GM12864 (cell line): ENCODE data around the gene LY9.

Experiments used
- DNase-seq: peaks from one replicate; pipeline ENCODE4 v3.0.0-alpha.2; 2011; ENCODE audit warnings: low read depth
- H3K4me3 ChIP-seq: 2 replicates; pipeline ENCODE4 v1.5.1; 2011; ENCODE audit warnings: mild to moderate bottlenecking, low read depth, low read length, control low read depth
- CTCF ChIP-seq: IDR thresholded peaks from 2 replicates; pipeline ENCODE4 v1.5.1; 2011; ENCODE audit warnings: low read depth, mild to moderate bottlenecking, moderate library complexity, low read length, control low read depth, inconsistent platforms; ENCODE audit errors: missing control alignments

The LY9 gene

DNA sequence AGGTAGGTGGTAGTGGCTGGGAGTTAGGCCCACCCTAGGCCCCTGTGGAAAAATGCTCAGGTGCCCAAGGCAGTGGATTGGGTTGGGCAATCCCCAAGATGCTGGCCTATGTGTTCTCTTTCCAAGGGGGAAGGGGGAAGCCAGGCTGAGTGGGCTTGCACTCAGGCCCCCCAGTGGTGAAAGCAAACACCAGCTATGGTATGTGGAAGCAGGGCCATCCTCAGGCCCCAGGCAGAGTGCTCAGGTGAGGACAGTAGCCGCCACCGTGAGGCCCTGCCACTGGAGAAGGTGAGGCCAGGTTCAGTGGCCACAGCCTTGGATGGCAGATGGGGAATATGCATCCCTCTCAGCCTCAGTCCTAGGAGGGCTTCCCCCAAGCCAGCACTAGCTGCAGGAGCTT is 11.8 kb downstream of the LY9 start:
- DNase-seq, result no peak
- no peak overlapping the region for H3K4me3 ChIP-seq
- TF ChIP-seq CTCF, result no peak

- H3K4me3 ChIP-seq, result no peak overlapping the region
- TF ChIP-seq CTCF, result no peak
- DNase-seq, result no peak
Observed at GRCh38 chr1:160808289-160808688, 12.3 kb downstream of the LY9 start.

DNA sequence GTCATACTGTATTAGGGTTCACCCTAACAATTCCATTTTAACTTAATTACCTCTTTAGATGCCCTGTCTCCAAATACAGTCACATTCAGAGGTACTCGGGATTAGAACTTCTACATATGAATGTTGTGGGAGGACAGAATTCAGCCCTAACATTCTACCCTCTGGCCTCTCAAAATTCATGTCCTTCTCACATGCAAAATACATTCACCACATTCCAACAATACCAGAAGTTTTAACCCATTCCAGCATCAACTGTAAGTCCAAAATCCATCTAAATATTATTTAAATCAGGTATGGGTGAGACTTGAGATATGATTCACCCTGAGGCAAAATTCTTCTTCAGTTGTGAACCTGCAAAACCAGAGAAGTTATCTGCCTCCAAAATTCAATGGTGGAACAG is 14.5 kb downstream of the LY9 start:
- TF ChIP-seq CTCF, result no peak
- no peak overlapping the region for H3K4me3 ChIP-seq
- DNase-seq, result no peak

GRCh38 chr1:160811147-160811546 is 15.2 kb downstream of the LY9 start:
- TF ChIP-seq CTCF, result no peak
- H3K4me3 ChIP-seq, result no peak overlapping the region
- no peak for DNase-seq

- no peak for TF ChIP-seq CTCF
- DNase-seq, result no peak
- no peak overlapping the region for H3K4me3 ChIP-seq
Observed at GRCh38 chr1:160813215-160813614, 17.2 kb downstream of the LY9 start.

GRCh38 chr1:160814316-160814715 is 18.3 kb downstream of the LY9 start:
- TF ChIP-seq CTCF, result no peak
- no peak for DNase-seq

DNA sequence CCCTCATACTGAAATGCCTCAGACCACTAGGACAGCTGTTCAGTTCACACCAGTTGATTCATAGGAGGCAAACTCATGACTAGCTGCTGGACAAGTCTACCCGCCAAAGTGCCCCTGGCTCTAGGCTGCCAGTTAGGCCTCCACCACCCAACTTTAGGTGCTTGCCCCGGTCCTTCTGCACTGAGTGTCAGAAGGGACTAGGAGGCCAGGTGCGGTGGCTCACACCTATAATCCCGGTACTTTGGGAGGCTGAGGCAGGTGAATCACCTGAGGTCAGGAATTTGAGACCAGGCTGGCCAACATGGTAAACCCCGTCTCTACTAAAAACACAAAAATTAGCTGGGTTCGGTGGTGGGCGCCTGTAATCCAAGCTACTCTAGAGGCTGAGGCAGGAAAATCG is 18.9 kb downstream of the LY9 start:
- DNase-seq, result no peak
- H3K4me3 ChIP-seq, result no peak overlapping the region
- TF ChIP-seq CTCF, result no peak

More at GRCh38 chr1:160814316-160814715, 18.3 kb downstream of the LY9 start:
- H3K4me3 ChIP-seq, result no peak overlapping the region
